Body of pancreas (tissue), 4 donors: Measurements from ENCODE around the gene PPM1N.

ENCODE experiments used
- CTCF ChIP-seq, 7 experiments: fragments of 450-650 bp in 4 of 7; fragments of 200-600 bp in 3 of 7; sonication (generic) in 3 of 7; IDR thresholded peaks; one replicate each; pipeline ENCODE4 v1.5.1; 2016 to 2019; ENCODE audit warnings: antibody characterized with exemption in 7 of 7
- POLR2A ChIP-seq, 3 donors: fragments of 450-650 bp; IDR thresholded peaks; one replicate each; pipeline ENCODE4 v1.6.1; 2016; ENCODE audit warnings: antibody characterized with exemption in 3 of 3, mild to moderate bottlenecking in 2 of 3

GRCh38 chr19:45492627-45493470, 5.4 kb upstream of the PPM1N start:
- TF ChIP-seq POLR2A (IDR thresholded peaks at IDR 0.05) (no peak), CTCF (IDR thresholded peaks at IDR 0.05) (no peak)
